GM23338 (cell line): ENCODE results near the gene KDM4C.

ENCODE experiments used
- CREB1 ChIP-seq: fragments of 250-450 bp; sonication (Bioruptor Pico); IDR thresholded peaks from 2 replicates; pipeline ENCODE4 v1.5.0; 2020; ENCODE audit warnings: low read depth, mild to moderate bottlenecking, moderate library complexity
- CTCF ChIP-seq, 2 experiments: fragments of 200-600 bp in 1 of 2; sonication (generic) in 1 of 2; conservative IDR thresholded peaks; 2 replicates each; pipeline versions ENCODE4 v1.5.1 to v1.6.1; 2016 to 2017; ENCODE audit warnings: antibody characterized with exemption in 2 of 2, low read depth in 2 of 2, mild to moderate bottlenecking in 2 of 2, moderate library complexity in 1 of 2
- ETS1 ChIP-seq: IDR thresholded peaks from 2 replicates; pipeline ENCODE4 v1.6.1; 2016; ENCODE audit warnings: antibody characterized with exemption
- EZH2 ChIP-seq: fragments of 200-600 bp; sonication (generic); IDR thresholded peaks from one replicate; pipeline ENCODE4 v1.8.0; 2017; ENCODE audit warnings: antibody characterized with exemption, mild to moderate bottlenecking, low read depth; ENCODE audit not compliant: unreplicated experiment
- EZH2phosphoT487 ChIP-seq: fragments of 200-600 bp; sonication (generic); IDR thresholded peaks from one replicate; pipeline ENCODE4 v1.8.1; 2018; ENCODE audit warnings: antibody characterized with exemption; ENCODE audit not compliant: unreplicated experiment
- JUNB ChIP-seq: IDR thresholded peaks from one replicate; pipeline ENCODE4 v1.6.1; 2016; ENCODE audit warnings: antibody characterized with exemption; ENCODE audit not compliant: unreplicated experiment
- POLR2AphosphoS5 ChIP-seq: IDR thresholded peaks from 2 replicates; pipeline ENCODE4 v1.6.1; 2016; ENCODE audit warnings: antibody characterized with exemption, low read depth
- REST ChIP-seq: IDR thresholded peaks from one replicate; pipeline ENCODE4 v1.6.1; 2018; ENCODE audit warnings: antibody characterized with exemption; ENCODE audit not compliant: unreplicated experiment
- STAT1 ChIP-seq: IDR thresholded peaks from one replicate; pipeline ENCODE4 v1.6.1; 2016; ENCODE audit warnings: antibody characterized with exemption; ENCODE audit not compliant: unreplicated experiment
- ZNF331 ChIP-seq: fragments of 250-450 bp; sonication (Bioruptor Pico); IDR thresholded peaks from 2 replicates; pipeline ENCODE4 v1.5.0; 2020; ENCODE audit warnings: low read depth, mild to moderate bottlenecking, moderate library complexity

- TF ChIP-seq POLR2AphosphoS5 (no peak), CTCF (conservative IDR thresholded peaks at IDR 0.05; ENCODE audit: low read depth in 2 of 2) (no peak), EZH2phosphoT487 (no peak), ZNF331 (CRISPR knock-in tag) (no peak), JUNB (no peak), EZH2 (no peak), REST (no peak), STAT1 (no peak), CREB1 (CRISPR knock-in tag) (no peak), ETS1 (no peak)
Measured at GRCh38 chr9:7081065-7081600, 323.4 kb downstream of the KDM4C start.
